ENCODE measurements around the gene GPR173.

GRCh38 chrX:53000447-53001135 lies 48.0 kb upstream of the GPR173 start:
- TF ChIP-seq CTCF (IDR thresholded peaks at IDR 0.05), result no peak
- no peak for TF ChIP-seq POLR2A (IDR thresholded peaks at IDR 0.05)
- TF ChIP-seq EP300 (IDR thresholded peaks at IDR 0.05), result no peak
- TF ChIP-seq POLR2AphosphoS5 (IDR thresholded peaks at IDR 0.05), result no peak
